Measurements from ENCODE around the gene AATK. TPM values are rescaled to one million over a fixed set of nuclear protein-coding genes. Genes with fewer than 3 reads are reported as not detected.

The AATK gene
- total and polyA plus RNA-seq, 2 of the 13 experiments (the other 11 are each of a cell fraction or from before 2014, with no cell fraction given): 2.9 to 8.4 TPM

GRCh38 chr17:81164371-81165245 is 1.4 kb downstream of the AATK start (continued):
- TF ChIP-seq ZNF142 (CRISPR knock-in tag; IDR thresholded peaks at IDR 0.05): no peak
- no peak for TF ChIP-seq SRSF9 (IDR thresholded peaks at IDR 0.05; ENCODE audit: borderline replicate concordance, insufficient read depth, low read depth, low read length, poor library complexity, severe bottlenecking)
- peak; percentile 11; the same call in 1 of the 2 replicates for TF ChIP-seq ZNF704 (CRISPR knock-in tag; IDR thresholded peaks at IDR 0.05; ENCODE audit: borderline replicate concordance)
- no peak for TF ChIP-seq HMG20B (CRISPR knock-in tag; conservative IDR thresholded peaks at IDR 0.05)
- TF ChIP-seq ZNF629 (CRISPR knock-in tag; conservative IDR thresholded peaks at IDR 0.05): no peak
- peak; percentile 35; the same call in 1 of the 2 replicates for TF ChIP-seq ZNF652 (CRISPR knock-in tag; IDR thresholded peaks at IDR 0.05; ENCODE audit: borderline replicate concordance, low read depth)
- 0 out of 2 replicates have a peak, but pooled peaks have one; percentile 8 for TF ChIP-seq IKZF5 (CRISPR knock-in tag; IDR thresholded peaks at IDR 0.05)
- no peak for TF ChIP-seq ZNF335 (CRISPR knock-in tag; IDR thresholded peaks at IDR 0.05)
- TF ChIP-seq NONO (IDR thresholded peaks at IDR 0.05): no peak
- TF ChIP-seq NONO (CRISPR knock-in tag; conservative IDR thresholded peaks at IDR 0.05): no peak
- no peak for TF ChIP-seq SCMH1 (CRISPR knock-in tag; IDR thresholded peaks at IDR 0.05; ENCODE audit: borderline replicate concordance)
- TF ChIP-seq E2F2 (CRISPR knock-in tag; IDR thresholded peaks at IDR 0.05; ENCODE audit: borderline replicate concordance): no peak
- no peak for TF ChIP-seq MBNL3 (CRISPR knock-in tag; conservative IDR thresholded peaks at IDR 0.05)
- peak; percentile 87 for TF ChIP-seq ZNF788 (CRISPR knock-in tag; IDR thresholded peaks at IDR 0.05; ENCODE audit: borderline replicate concordance)
- TF ChIP-seq TCF7L2 (IDR thresholded peaks at IDR 0.05; ENCODE audit: low read depth, low read length): no peak

Measured in HepG2 (cell line).